ENCODE data around the gene FBL.
A peak's percentile ranks its signal among the peaks of the same experiment; 100 is the strongest.

The FBL gene

GRCh38 chr19:39846678-39847486 is 703 bp upstream of the FBL start:
- H3K27me3 ChIP-seq (ENCODE audit: control insufficient read depth, low read length) = no peaks in the 10 kb centered on the region
- no peak for TF ChIP-seq CTCF (IDR thresholded peaks at IDR 0.05; ENCODE audit: low read depth, low read length, poor library complexity, severe bottlenecking)
- no peak for TF ChIP-seq EZH2phosphoT487 (IDR thresholded peaks at IDR 0.05; ENCODE audit: borderline replicate concordance, low read length)
- H3K36me3 ChIP-seq (ENCODE audit: control insufficient read depth, low read length) = peaks cover 37% of the 10 kb centered on the region
- peaks cover 43% of the 10 kb centered on the region for H3K79me2 ChIP-seq (ENCODE audit: control insufficient read depth, low read length)
- H3K9me3 ChIP-seq (ENCODE audit: control insufficient read depth, insufficient read depth, low read length) = no peaks in the 10 kb centered on the region
- H4K20me1 ChIP-seq (ENCODE audit: control insufficient read depth, insufficient read depth, low read depth, low read length) = peaks cover 26% of the 10 kb centered on the region
- peak overlapping the region; percentile 94 for H3K4me3 ChIP-seq (ENCODE audit: low read length)
- peak overlapping the region; percentile 59 for H3K27ac ChIP-seq (ENCODE audit: low read depth, low read length)
- H3K4me2 ChIP-seq (ENCODE audit: low read length) = peak overlapping the region; percentile 95
- peaks cover 38% of the 10 kb centered on the region for H3K4me1 ChIP-seq (ENCODE audit: control insufficient read depth, low read length)
- no peaks in the 10 kb centered on the region for H3K9me2 ChIP-seq (replicated peaks; ENCODE audit: control insufficient read depth, low read length)
- H3F3A ChIP-seq (ENCODE audit: control insufficient read depth, insufficient read depth) = no peaks in the 10 kb centered on the region

- H3K27ac ChIP-seq (ENCODE audit: low read depth, low read length) = peak overlapping the region; percentile 55
- TF ChIP-seq EZH2phosphoT487 (IDR thresholded peaks at IDR 0.05; ENCODE audit: borderline replicate concordance, low read length) (no peak), CTCF (IDR thresholded peaks at IDR 0.05; ENCODE audit: low read depth, low read length, poor library complexity, severe bottlenecking) (peak; percentile 35)
Observed at GRCh38 chr19:39845584-39845932, 621 bp downstream of the FBL start.

GRCh38 chr19:39845172-39845571 is 1.0 kb downstream of the FBL start:
- H3F3A ChIP-seq (ENCODE audit: control insufficient read depth, insufficient read depth) = no peaks in the 10 kb centered on the region
- peaks cover 38% of the 10 kb centered on the region for H3K4me1 ChIP-seq (ENCODE audit: control insufficient read depth, low read length)
- H3K4me3 ChIP-seq (ENCODE audit: low read length) = peak overlapping the region; percentile 94
- H3K36me3 ChIP-seq (ENCODE audit: control insufficient read depth, low read length) = peaks cover 54% of the 10 kb centered on the region
- no peaks in the 10 kb centered on the region for H3K9me2 ChIP-seq (replicated peaks; ENCODE audit: control insufficient read depth, low read length)
- H3K4me2 ChIP-seq (ENCODE audit: low read length) = peak overlapping the region; percentile 95
- TF ChIP-seq EZH2phosphoT487 (IDR thresholded peaks at IDR 0.05; ENCODE audit: borderline replicate concordance, low read length) (no peak), CTCF (IDR thresholded peaks at IDR 0.05; ENCODE audit: low read depth, low read length, poor library complexity, severe bottlenecking) (no peak)
- peaks cover 60% of the 10 kb centered on the region for H3K79me2 ChIP-seq (ENCODE audit: control insufficient read depth, low read length)
- H4K20me1 ChIP-seq (ENCODE audit: control insufficient read depth, insufficient read depth, low read depth, low read length) = peaks cover 33% of the 10 kb centered on the region
- peak overlapping the region; percentile 55 for H3K27ac ChIP-seq (ENCODE audit: low read depth, low read length)
- H3K9me3 ChIP-seq (ENCODE audit: control insufficient read depth, insufficient read depth, low read length) = no peaks in the 10 kb centered on the region
- H3K27me3 ChIP-seq (ENCODE audit: control insufficient read depth, low read length) = no peaks in the 10 kb centered on the region

More at GRCh38 chr19:39845584-39845932, 621 bp downstream of the FBL start:
- Histone ChIP-seq H3K9me2 (replicated peaks; ENCODE audit: control insufficient read depth, low read length) (no peaks in the 10 kb centered on the region), H4K20me1 (ENCODE audit: control insufficient read depth, insufficient read depth, low read depth, low read length) (peaks cover 31% of the 10 kb centered on the region), H3K4me3 (ENCODE audit: low read length) (peak overlapping the region; percentile 94), H3K36me3 (ENCODE audit: control insufficient read depth, low read length) (peaks cover 50% of the 10 kb centered on the region), H3K9me3 (ENCODE audit: control insufficient read depth, insufficient read depth, low read length) (no peaks in the 10 kb centered on the region), H3K79me2 (ENCODE audit: control insufficient read depth, low read length) (peaks cover 57% of the 10 kb centered on the region), H3K27me3 (ENCODE audit: control insufficient read depth, low read length) (no peaks in the 10 kb centered on the region), H3K4me1 (ENCODE audit: control insufficient read depth, low read length) (peaks cover 38% of the 10 kb centered on the region), H3F3A (ENCODE audit: control insufficient read depth, insufficient read depth) (no peaks in the 10 kb centered on the region), H3K4me2 (ENCODE audit: low read length) (peak overlapping the region; percentile 95)
